Natural killer cell (primary cell): ENCODE measurements around the gene NUP133. TPM values are rescaled to one million over a fixed set of nuclear protein-coding genes. Genes with fewer than 3 reads are reported as not detected.

Experiments used
- ATAC-seq, 3 donors: fragments of 150-1000 bp in 2 of 3; fragments of 200-7000 bp in 1 of 3; cut with Tn5 transposase; 1 replicate in 1 of 3; 2 replicates in 2 of 3; pipeline ENCODE4 v1.10.0; 2021; ENCODE audit warnings: mild to moderate bottlenecking in 2 of 3, moderate library complexity in 2 of 3
- DNase-seq, 2 donors: peaks; one replicate each; pipeline versions ENCODE4 v3.0.0 to v3.0.0-alpha.2; 2013 to 2021; ENCODE audit warnings: mixed read lengths in 1 of 2
- H3K27ac ChIP-seq: one replicate; pipeline ENCODE4 v1.5.1; 2013; ENCODE audit warnings: mild to moderate bottlenecking, low read length
- H3K27me3 ChIP-seq: one replicate; pipeline ENCODE4 v1.6.1; 2013; ENCODE audit warnings: low read length; ENCODE audit not compliant: control insufficient read depth, insufficient read depth
- H3K36me3 ChIP-seq: one replicate; pipeline ENCODE4 v1.6.1; 2013; ENCODE audit warnings: low read length; ENCODE audit not compliant: control insufficient read depth, insufficient read depth
- H3K4me1 ChIP-seq: one replicate; pipeline ENCODE4 v1.6.1; 2013; ENCODE audit warnings: low read length; ENCODE audit not compliant: control insufficient read depth, insufficient read depth
- H3K4me3 ChIP-seq: one replicate; pipeline ENCODE4 v1.5.1; 2013; ENCODE audit warnings: low read length
- H3K9me3 ChIP-seq: one replicate; pipeline ENCODE4 v1.6.1; 2013; ENCODE audit warnings: low read length; ENCODE audit not compliant: control insufficient read depth, insufficient read depth
- H3K27ac Mint-ChIP-seq, 2 donors: one replicate each; pipeline ENCODE4 v1.8.0; 2022; ENCODE audit warnings: mild to moderate bottlenecking in 2 of 2, mixed read lengths in 2 of 2, moderate library complexity in 1 of 2
- H3K27me3 Mint-ChIP-seq, 2 donors: one replicate each; pipeline ENCODE4 v1.8.0; 2022; ENCODE audit warnings: low read depth in 2 of 2, mixed read lengths in 2 of 2
- H3K36me3 Mint-ChIP-seq: one replicate; pipeline ENCODE4 v1.8.0; 2022; ENCODE audit warnings: mixed read lengths
- H3K4me1 Mint-ChIP-seq, 2 donors: one replicate each; pipeline ENCODE4 v1.8.0; 2022; ENCODE audit warnings: mixed read lengths in 2 of 2
- H3K4me3 Mint-ChIP-seq: one replicate; pipeline ENCODE4 v1.8.0; 2022; ENCODE audit warnings: mild to moderate bottlenecking, moderate library complexity, mixed read lengths
- H3K9me3 Mint-ChIP-seq, 2 donors: one replicate each; pipeline ENCODE4 v1.8.0; 2022; ENCODE audit warnings: mixed read lengths in 2 of 2
- CTCF ChIP-seq: fragments of 200-600 bp; IDR thresholded peaks from one replicate; pipeline ENCODE4 v1.8.0; 2022; ENCODE audit warnings: antibody characterized with exemption
- WGBS: methylation state at CpG from one replicate; pipeline ENCODE4 v1.1.7; 2013; ENCODE audit warnings: missing lambda C conversion rate; ENCODE audit not compliant: insufficient coverage; 5-methylcytosine and 5-hydroxymethylcytosine counted together
- intact Hi-C: fragments of 100-400 bp; cut with micrococcal nuclease; formaldehyde crosslinking; loops from one replicate; pipeline ENCODE4 v1.14.2; 2022
- total RNA-seq, 4 donors: library from RNA; stranded (reverse); fragments of 120-200 nt in 1 of 4; gene quantifications; one replicate each; pipeline versions ENCODE4 v1.2.3 to v1.2.4, GENCODE V29; 2013 to 2022

NUP133 gene
- total RNA-seq, 3 donors from 2014 or later (not counting 1 experiment from before 2014, with no cell fraction given) = 34.5 to 40.1 (median 38.4) TPM

GRCh38 chr1:229529639-229530038, 21.5 kb upstream of the NUP133 start:
- H3K9me3 Mint-ChIP-seq = no peaks in the 10 kb centered on the region
- H3K27ac Mint-ChIP-seq = no peak overlapping the region
- no peaks in the 10 kb centered on the region for H3K4me1 ChIP-seq
- no peak for ATAC-seq
- H3K36me3 Mint-ChIP-seq = peaks cover 15% of the 10 kb centered on the region
- intact Hi-C loops = no loop called here
- no peak for TF ChIP-seq CTCF
- 96% methylated on average over 7 of the region's 7 CpGs for WGBS
- H3K4me3 Mint-ChIP-seq = no peak overlapping the region
- H3K4me3 ChIP-seq = no peak overlapping the region
- no peaks in the 10 kb centered on the region for H3K9me3 ChIP-seq
- no peak overlapping the region for H3K27ac ChIP-seq
- H3K27me3 Mint-ChIP-seq = no peaks in the 10 kb centered on the region
- H3K4me1 Mint-ChIP-seq = no peaks in the 10 kb centered on the region
- H3K27me3 ChIP-seq = no peaks in the 10 kb centered on the region
- peaks cover 45% of the 10 kb centered on the region for H3K36me3 ChIP-seq
- DNase-seq = no peak

GRCh38 chr1:229526695-229527094, 18.6 kb upstream of the NUP133 start:
- intact Hi-C loops = no loop called here

GRCh38 chr1:229523052-229523451, 14.9 kb upstream of the NUP133 start:
- H3K9me3 ChIP-seq = no peaks in the 10 kb centered on the region
- no peak overlapping the region for H3K27ac ChIP-seq
- DNase-seq (no peak), ATAC-seq (no peak)
- 100% methylated on average over 1 of the region's 1 CpG for WGBS
- TF ChIP-seq CTCF = no peak
- Mint-ChIP-seq H3K36me3 (peaks cover 11% of the 10 kb centered on the region), H3K27ac (no peak overlapping the region), H3K27me3 (no peaks in the 10 kb centered on the region), H3K4me1 (no peaks in the 10 kb centered on the region), H3K4me3 (no peak overlapping the region), H3K9me3 (no peaks in the 10 kb centered on the region)
- intact Hi-C loops = no loop called here
- no peaks in the 10 kb centered on the region for H3K27me3 ChIP-seq
- no peaks in the 10 kb centered on the region for H3K4me1 ChIP-seq
- H3K36me3 ChIP-seq = peaks cover 35% of the 10 kb centered on the region
- H3K4me3 ChIP-seq = no peak overlapping the region

More at GRCh38 chr1:229526695-229527094, 18.6 kb upstream of the NUP133 start:
- Mint-ChIP-seq H3K9me3 (no peaks in the 10 kb centered on the region), H3K27me3 (no peaks in the 10 kb centered on the region), H3K4me1 (no peaks in the 10 kb centered on the region), H3K27ac (no peak overlapping the region), H3K4me3 (no peak overlapping the region), H3K36me3 (peaks cover 8% of the 10 kb centered on the region)
- Histone ChIP-seq H3K9me3 (no peaks in the 10 kb centered on the region), H3K4me1 (no peaks in the 10 kb centered on the region), H3K27me3 (no peaks in the 10 kb centered on the region), H3K36me3 (peaks cover 45% of the 10 kb centered on the region), H3K27ac (no peak overlapping the region), H3K4me3 (no peak overlapping the region)
- DNase-seq (no peak), ATAC-seq (no peak)
- 100% methylated on average over 1 of the region's 1 CpG for WGBS
- TF ChIP-seq CTCF = no peak
